Ovary (tissue), 9 donors: Measurements from ENCODE around the gene LRRC27. TPM values are rescaled to one million over a fixed set of nuclear protein-coding genes. Genes with fewer than 3 reads are reported as not detected.

Experiments
- DNase-seq, 5 donors: peaks; one replicate each; pipeline ENCODE4 v3.0.0-alpha.2; 2019 to 2020
- H3K27ac ChIP-seq, 2 donors: fragments of 200-600 bp; one replicate each; pipeline versions ENCODE4 v1.5.1 to v1.8.0; 2019 to 2022
- H3K27me3 ChIP-seq: fragments of 200-600 bp; one replicate; pipeline ENCODE4 v1.8.0; 2022
- H3K36me3 ChIP-seq: fragments of 200-600 bp; sonication (generic); one replicate; pipeline ENCODE4 v1.5.1; 2019
- H3K4me1 ChIP-seq: one replicate; pipeline ENCODE4 v1.8.1; 2013; ENCODE audit warnings: mild to moderate bottlenecking, moderate library complexity; ENCODE audit not compliant: insufficient read depth
- H3K4me3 ChIP-seq: fragments of 200-600 bp; sonication (generic); one replicate; pipeline ENCODE4 v1.5.1; 2017
- H3K9me3 ChIP-seq, 2 donors: fragments of 200-600 bp in 1 of 2; sonication (generic) in 1 of 2; one replicate each; pipeline versions ENCODE4 v1.5.1 to v1.8.1; 2013 to 2019; ENCODE audit warnings: mild to moderate bottlenecking in 1 of 2, moderate library complexity in 1 of 2
- CTCF ChIP-seq, 3 donors: fragments of 450-650 bp in 2 of 3; fragments of 200-600 bp in 1 of 3; IDR thresholded peaks; one replicate each; pipeline versions ENCODE4 v1.5.1 to v1.8.0; 2016 to 2022; ENCODE audit warnings: antibody characterized with exemption in 3 of 3, mild to moderate bottlenecking in 1 of 3
- EP300 ChIP-seq: sonication (generic); formaldehyde crosslinking; IDR thresholded peaks from one replicate; pipeline ENCODE4 v1.6.1; 2017; ENCODE audit warnings: antibody characterized with exemption
- POLR2A ChIP-seq: fragments of 450-650 bp; IDR thresholded peaks from one replicate; pipeline ENCODE4 v1.6.1; 2017; ENCODE audit warnings: antibody characterized with exemption, mild to moderate bottlenecking, moderate library complexity
- WGBS, 3 donors: extraction: QIAGEN DNeasy Blood & Tissue Kit in 1 of 3; methylation state at CpG; one replicate each; pipeline versions ENCODE4 v1.1.5 to v1.1.7; 2013 to 2017; 5-methylcytosine and 5-hydroxymethylcytosine counted together
- intact Hi-C, 4 donors: fragments of 100-400 bp; cut with DNase I; formaldehyde crosslinking; loops; one replicate each; pipeline versions ENCODE4 v1.11.0 to v1.15.1; 2022 to 2023
- polyA plus RNA-seq, 2 donors: library from polyadenylated mRNA; stranded (reverse); fragments of 200-250 nt in 1 of 2; fragments of 350-450 nt in 1 of 2; fragmentation: Illumina TruSeq in 1 of 2; extraction: RNeasy Lipid Tissue Mini Kit (QIAGEN cat#74804) in 1 of 2; gene quantifications; one replicate each; pipeline ENCODE4 v1.2.3, GENCODE V29; 2013 to 2014
- total RNA-seq, 7 donors: library from RNA; depleted of rRNA in 2 of 7; stranded (reverse); fragments of >200 nt in 2 of 7; fragmentation: NEBNext Ultra II Directional in 3 of 7; extraction: Animal tissue kit (Norgen Biotek cat#: 25700) in 3 of 7; gene quantifications; one replicate each; pipeline versions ENCODE4 v1.1.0 to v1.2.4, GENCODE V29; 2016 to 2023
- donor health status: DM: no; HTN: no; CAD: no; lungs with moderate emphysema.
- donor health status: DM: no; HTN: no; CAD: no.
- donor health status: Bipolar disorder and iron deficiency.
- donor health status: DM: yes; HTN: yes; CAD: no.
- donor health status: DM: no; HTN: no; CAD: no.
- donor health status: DM: yes; HTN: yes; CAD: no.

LRRC27 gene
- total and polyA plus RNA-seq, 9 donors, result 7.4 to 12.3 (median 9.3) TPM

GRCh38 chr10:132383101-132383500 lies 51.1 kb downstream of the LRRC27 start:
- peak in 1 of 5 donors; percentile 2 for DNase-seq
- WGBS, 3 donors, result 42 to 57% (median 45%) methylated on average over 8 of the region's 8 CpGs

GRCh38 chr10:132383751-132384196 lies 51.8 kb downstream of the LRRC27 start:
- no peak overlapping the region for H3K4me3 ChIP-seq
- H3K9me3 ChIP-seq, result no peaks in the 10 kb centered on the region
- intact Hi-C loops, result loop anchor here in 2 of 4 donors (5.0 to 10.0 kb wide), 2 partner anchors 259 to 261 kb away; no protein-coding TSS in a partner anchor
- WGBS, 3 donors, result 60 to 68% (median 63%) methylated on average over 13 of the region's 13 CpGs
- no peak overlapping the region for H3K27ac ChIP-seq
- H3K27me3 ChIP-seq, result no peaks in the 10 kb centered on the region
- peak in 2 of 5 donors; percentile 13 to 29 for DNase-seq
- no peak for TF ChIP-seq POLR2A
- TF ChIP-seq CTCF (IDR thresholded peaks at IDR 0.05), result no peak
- TF ChIP-seq EP300, result no peak
- H3K36me3 ChIP-seq, result no peaks in the 10 kb centered on the region
- H3K4me1 ChIP-seq, result peaks cover under 1% of the 10 kb centered on the region

More at GRCh38 chr10:132383101-132383500, 51.1 kb downstream of the LRRC27 start:
- no peaks in the 10 kb centered on the region for H3K27me3 ChIP-seq
- no peak for TF ChIP-seq POLR2A
- no peak for TF ChIP-seq EP300
- TF ChIP-seq CTCF (IDR thresholded peaks at IDR 0.05), result no peak
- H3K4me3 ChIP-seq, result no peak overlapping the region
- H3K4me1 ChIP-seq, result no peaks in the 10 kb centered on the region
- intact Hi-C loops, result loop anchor here in 2 of 4 donors (5.0 to 10.0 kb wide), 2 partner anchors 259 to 262 kb away; no protein-coding TSS in a partner anchor
- H3K27ac ChIP-seq, result no peak overlapping the region
- H3K36me3 ChIP-seq, result no peaks in the 10 kb centered on the region
- no peaks in the 10 kb centered on the region for H3K9me3 ChIP-seq

GRCh38 chr10:132384618-132385388 lies 52.8 kb downstream of the LRRC27 start:
- no peak for TF ChIP-seq POLR2A
- no peak for TF ChIP-seq EP300
- TF ChIP-seq CTCF (IDR thresholded peaks at IDR 0.05), result no peak
- intact Hi-C loops, result loop anchor here in 2 of 4 donors (5.0 to 10.0 kb wide), 3 partner anchors 67 to 260 kb away; no protein-coding TSS in a partner anchor
- 83 to 88% (median 83%) methylated on average over 20 of the region's 20 CpGs for WGBS, 3 donors
- H3K36me3 ChIP-seq, result no peaks in the 10 kb centered on the region
- no peak overlapping the region for H3K27ac ChIP-seq
- peaks cover 11% of the 10 kb centered on the region for H3K4me1 ChIP-seq
- peak in 2 of 5 donors; percentile 19 to 30 for DNase-seq
- H3K27me3 ChIP-seq, result no peaks in the 10 kb centered on the region
- no peaks in the 10 kb centered on the region for H3K9me3 ChIP-seq
- no peak overlapping the region for H3K4me3 ChIP-seq

- no peak overlapping the region for H3K27ac ChIP-seq
- TF ChIP-seq POLR2A (no peak), EP300 (no peak), CTCF (IDR thresholded peaks at IDR 0.05) (no peak)
- no peaks in the 10 kb centered on the region for H3K9me3 ChIP-seq
- H3K4me1 ChIP-seq, result peaks cover 13% of the 10 kb centered on the region
- intact Hi-C loops, result loop anchor here in 1 of 4 donors (5.0 to 10.0 kb wide), 2 partner anchors 67 to 259 kb away; no protein-coding TSS in a partner anchor
- H3K36me3 ChIP-seq, result no peaks in the 10 kb centered on the region
- no peak for DNase-seq
- no peaks in the 10 kb centered on the region for H3K27me3 ChIP-seq
- no peak overlapping the region for H3K4me3 ChIP-seq
- 42 to 58% (median 56%) methylated on average over 5 of the region's 5 CpGs for whole genome bisulfite sequencing, 3 donors
These were observed 53.3 kb downstream of the LRRC27 start for GRCh38 chr10:132385389-132385667.
